PFSK-1 (cell line): Measurements from ENCODE around the gene NXPE3.

Source experiments
- FOXP2 ChIP-seq: optimal IDR thresholded peaks from 2 replicates; pipeline ENCODE3; 2011; ENCODE audit warnings: borderline replicate concordance, control low read depth, inconsistent platforms; ENCODE audit not compliant: insufficient read depth; ENCODE audit errors: extremely low read length, extremely low read depth
- POLR2AphosphoS5 ChIP-seq: IDR thresholded peaks from 2 replicates; pipeline ENCODE4 v1.6.1; 2012; ENCODE audit warnings: low read depth, mild to moderate bottlenecking, control low read depth, low read length, moderate library complexity
- SIN3A ChIP-seq: IDR thresholded peaks from 2 replicates; pipeline ENCODE4 v1.6.1; 2012; ENCODE audit warnings: mild to moderate bottlenecking, low read length, moderate library complexity, borderline replicate concordance; ENCODE audit not compliant: insufficient read depth
- TAF1 ChIP-seq: IDR thresholded peaks from 2 replicates; pipeline ENCODE4 v1.6.1; 2012; ENCODE audit warnings: low read length, control low read depth, borderline replicate concordance; ENCODE audit not compliant: insufficient read depth
- TF ChIP-seq, protein P1 (sequence below), 2 experiments: IDR thresholded peaks; 2 replicates each; pipeline versions ENCODE4 v1.6.1 to v1.8.0; 2011 to 2012; ENCODE audit warnings: low read depth in 2 of 2, low read length in 2 of 2, control low read depth in 1 of 2, inconsistent platforms in 1 of 2, mild to moderate bottlenecking in 1 of 2, moderate library complexity in 1 of 2; ENCODE audit not compliant: insufficient read depth in 1 of 2

DNA sequence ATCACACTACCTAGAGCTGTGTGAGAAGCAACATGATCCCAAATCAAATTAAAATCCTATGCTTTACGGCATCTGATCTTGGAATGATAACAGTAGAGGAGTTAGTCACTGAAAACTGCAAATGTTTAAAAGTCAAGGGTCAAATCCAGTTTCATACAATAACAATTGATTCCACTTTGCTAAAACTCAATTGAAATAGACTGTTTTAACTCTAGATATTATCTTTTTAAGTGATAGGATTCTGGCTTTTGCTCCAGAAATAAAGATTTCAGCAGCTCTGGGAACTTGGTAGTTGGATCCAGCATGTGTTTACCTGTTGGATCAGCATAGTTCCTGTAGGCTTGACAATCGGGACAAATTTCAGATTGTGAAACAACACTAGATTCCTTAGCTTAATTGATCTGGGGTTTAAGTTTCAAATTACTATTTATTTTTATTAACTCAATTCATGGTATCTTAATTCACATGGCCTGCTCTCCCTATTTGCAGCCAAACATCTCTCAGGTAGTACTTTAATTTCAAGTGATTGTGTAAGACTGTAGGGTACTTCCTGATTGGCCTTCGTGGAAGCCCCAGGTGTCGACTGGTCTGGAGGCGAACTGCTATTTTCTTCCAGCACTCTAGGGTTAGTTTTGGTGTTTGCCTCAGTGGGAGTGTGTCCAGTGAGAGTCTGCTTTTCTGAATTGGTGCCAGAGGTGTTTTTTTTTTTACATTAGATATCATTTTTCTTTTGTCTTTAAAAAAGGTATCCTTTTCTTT, 86.9 kb downstream of the NXPE3 start:
- TF ChIP-seq, protein P1, sequence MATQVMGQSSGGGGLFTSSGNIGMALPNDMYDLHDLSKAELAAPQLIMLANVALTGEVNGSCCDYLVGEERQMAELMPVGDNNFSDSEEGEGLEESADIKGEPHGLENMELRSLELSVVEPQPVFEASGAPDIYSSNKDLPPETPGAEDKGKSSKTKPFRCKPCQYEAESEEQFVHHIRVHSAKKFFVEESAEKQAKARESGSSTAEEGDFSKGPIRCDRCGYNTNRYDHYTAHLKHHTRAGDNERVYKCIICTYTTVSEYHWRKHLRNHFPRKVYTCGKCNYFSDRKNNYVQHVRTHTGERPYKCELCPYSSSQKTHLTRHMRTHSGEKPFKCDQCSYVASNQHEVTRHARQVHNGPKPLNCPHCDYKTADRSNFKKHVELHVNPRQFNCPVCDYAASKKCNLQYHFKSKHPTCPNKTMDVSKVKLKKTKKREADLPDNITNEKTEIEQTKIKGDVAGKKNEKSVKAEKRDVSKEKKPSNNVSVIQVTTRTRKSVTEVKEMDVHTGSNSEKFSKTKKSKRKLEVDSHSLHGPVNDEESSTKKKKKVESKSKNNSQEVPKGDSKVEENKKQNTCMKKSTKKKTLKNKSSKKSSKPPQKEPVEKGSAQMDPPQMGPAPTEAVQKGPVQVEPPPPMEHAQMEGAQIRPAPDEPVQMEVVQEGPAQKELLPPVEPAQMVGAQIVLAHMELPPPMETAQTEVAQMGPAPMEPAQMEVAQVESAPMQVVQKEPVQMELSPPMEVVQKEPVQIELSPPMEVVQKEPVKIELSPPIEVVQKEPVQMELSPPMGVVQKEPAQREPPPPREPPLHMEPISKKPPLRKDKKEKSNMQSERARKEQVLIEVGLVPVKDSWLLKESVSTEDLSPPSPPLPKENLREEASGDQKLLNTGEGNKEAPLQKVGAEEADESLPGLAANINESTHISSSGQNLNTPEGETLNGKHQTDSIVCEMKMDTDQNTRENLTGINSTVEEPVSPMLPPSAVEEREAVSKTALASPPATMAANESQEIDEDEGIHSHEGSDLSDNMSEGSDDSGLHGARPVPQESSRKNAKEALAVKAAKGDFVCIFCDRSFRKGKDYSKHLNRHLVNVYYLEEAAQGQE (IDR thresholded peaks at IDR 0.05; ENCODE audit: insufficient read depth in 1 of 2, low read depth in 2 of 2, low read length in 2 of 2) = no peak
- TF ChIP-seq POLR2AphosphoS5 (no peak), SIN3A (no peak), FOXP2 (no peak), TAF1 (no peak)
